HG03280 (cell line): Measurements from ENCODE around the gene SRMS.
"Not testable (repeated sequence)": the region's sequence is repeated elsewhere in the genome, so short reads cannot be mapped to it uniquely, and the experiment has no call there.

Experiments used
- ATAC-seq: cut with Tn5 transposase; IDR thresholded peaks from one replicate; pipeline ENCODE4 v1.9.1; 2021; ENCODE audit warnings: mild to moderate bottlenecking, moderate library complexity; ENCODE audit not compliant: unreplicated experiment

The SRMS gene

DNA sequence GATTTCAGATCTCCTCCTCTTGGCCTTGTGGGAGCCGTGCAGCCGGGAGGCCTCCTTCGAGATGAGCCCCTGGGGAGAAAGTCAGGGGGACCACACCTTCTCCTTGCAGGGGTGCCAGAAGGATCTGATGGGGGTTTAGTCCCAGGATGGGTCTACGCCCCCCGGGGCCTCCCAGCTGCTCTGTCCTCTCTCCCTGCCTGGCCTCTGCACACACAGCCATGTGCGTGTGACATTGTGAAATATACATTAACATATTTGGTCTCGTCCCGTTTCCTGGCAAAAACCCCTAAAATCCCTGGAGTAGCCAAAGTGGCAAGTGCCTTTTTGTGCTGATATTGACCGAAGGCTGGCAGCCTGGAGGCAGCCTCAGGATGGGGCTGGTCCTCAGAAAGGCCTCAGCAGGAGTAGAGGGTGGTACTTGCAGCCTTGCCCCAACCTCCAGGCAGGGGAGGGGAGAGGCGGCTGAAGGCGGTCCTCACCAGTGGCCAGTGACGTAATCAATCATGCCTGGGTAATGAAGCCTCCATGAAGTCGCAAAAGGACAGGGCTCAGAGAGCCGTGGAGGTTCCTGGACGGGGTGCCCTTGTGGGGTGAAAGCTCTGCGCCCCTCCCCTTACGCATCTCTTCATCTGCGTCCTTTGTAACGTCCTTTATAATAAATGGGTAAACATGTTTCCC lies 31.6 kb upstream of the SRMS start:
- no peak for ATAC-seq

DNA sequence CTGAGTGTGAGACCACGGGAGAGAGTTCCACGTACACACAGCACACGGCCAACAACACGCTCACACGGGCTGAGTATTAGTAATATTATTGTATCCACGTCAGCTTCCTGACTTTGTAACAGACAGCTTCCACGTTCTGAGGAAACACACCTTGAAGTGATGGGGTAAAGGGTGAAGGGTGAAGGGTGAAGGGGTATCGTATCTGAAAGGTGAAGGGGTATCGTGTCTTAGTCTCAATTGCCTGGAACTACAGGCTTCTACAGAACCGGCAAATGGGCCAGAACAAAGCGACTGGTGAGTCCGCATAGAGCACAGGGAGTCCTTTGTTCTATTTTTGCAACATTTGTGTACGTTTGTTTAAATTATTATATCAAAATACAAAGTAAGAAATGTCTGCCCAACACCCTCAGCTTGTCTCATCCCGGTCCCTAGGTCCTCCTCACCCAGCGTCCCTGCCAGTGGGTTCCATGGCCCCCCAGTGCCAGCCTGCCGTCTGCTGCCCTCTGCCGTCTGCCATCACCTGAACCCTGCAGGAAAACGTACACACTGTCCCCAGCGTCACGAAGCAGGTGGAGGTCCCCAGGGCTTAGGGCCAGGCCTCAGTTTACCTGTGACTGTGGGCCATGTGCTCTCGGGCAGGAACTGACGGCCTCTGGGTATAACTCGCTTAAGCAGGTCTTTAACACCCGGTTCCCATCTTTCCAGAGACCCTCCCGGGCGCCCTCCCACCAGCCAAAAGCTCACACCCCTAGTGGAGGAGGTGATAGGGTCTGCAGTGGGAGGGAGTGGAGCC lies 30.9 kb upstream of the SRMS start:
- ATAC-seq = no peak

DNA sequence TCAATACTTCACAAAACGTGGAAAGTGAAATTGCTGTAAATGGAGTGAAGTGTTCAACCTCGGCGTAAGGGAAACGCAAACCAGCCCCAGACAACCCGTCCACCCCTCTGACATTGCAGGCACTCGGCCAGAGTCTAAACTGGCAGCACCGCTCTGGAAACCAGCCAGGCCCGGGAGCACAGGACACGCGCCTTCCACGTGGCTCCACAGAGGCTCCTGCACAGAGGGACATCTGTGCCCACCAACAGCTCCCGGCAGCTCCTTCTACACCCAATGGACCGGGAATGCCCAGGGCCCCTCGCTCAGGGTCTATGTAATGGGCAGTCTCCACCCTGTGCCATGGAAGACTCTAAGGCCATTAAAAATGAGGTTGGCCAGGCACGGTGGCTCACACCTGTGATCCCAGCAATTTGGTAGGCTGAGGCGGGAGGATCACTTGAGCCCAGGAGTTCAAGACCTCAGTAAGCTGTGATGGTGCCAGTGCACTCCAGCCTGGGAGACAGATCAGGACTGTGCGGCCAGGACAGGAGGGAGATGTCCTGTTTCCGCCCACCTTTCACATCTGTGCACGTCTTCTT lies 29.9 kb upstream of the SRMS start:
- no peak for ATAC-seq

DNA sequence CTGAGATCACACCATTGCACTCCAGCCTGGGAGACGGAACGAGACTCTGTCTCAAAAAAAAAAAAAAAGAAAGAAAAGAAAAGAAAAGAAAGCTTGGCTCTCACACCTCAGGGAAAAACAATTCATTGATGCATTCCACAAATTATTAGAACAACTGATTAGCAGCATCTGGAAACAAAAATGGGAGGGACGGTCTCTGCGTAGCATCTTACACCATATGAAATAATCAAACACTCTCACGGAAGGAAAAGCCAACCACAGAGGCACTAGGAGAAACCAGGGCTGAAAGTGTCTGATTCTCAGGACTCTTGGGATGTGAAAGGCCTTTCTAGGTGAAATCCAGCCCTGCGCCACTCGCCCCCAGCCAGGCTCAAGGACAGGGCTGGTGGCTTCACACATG lies 28.8 kb upstream of the SRMS start:
- ATAC-seq = no peak

DNA sequence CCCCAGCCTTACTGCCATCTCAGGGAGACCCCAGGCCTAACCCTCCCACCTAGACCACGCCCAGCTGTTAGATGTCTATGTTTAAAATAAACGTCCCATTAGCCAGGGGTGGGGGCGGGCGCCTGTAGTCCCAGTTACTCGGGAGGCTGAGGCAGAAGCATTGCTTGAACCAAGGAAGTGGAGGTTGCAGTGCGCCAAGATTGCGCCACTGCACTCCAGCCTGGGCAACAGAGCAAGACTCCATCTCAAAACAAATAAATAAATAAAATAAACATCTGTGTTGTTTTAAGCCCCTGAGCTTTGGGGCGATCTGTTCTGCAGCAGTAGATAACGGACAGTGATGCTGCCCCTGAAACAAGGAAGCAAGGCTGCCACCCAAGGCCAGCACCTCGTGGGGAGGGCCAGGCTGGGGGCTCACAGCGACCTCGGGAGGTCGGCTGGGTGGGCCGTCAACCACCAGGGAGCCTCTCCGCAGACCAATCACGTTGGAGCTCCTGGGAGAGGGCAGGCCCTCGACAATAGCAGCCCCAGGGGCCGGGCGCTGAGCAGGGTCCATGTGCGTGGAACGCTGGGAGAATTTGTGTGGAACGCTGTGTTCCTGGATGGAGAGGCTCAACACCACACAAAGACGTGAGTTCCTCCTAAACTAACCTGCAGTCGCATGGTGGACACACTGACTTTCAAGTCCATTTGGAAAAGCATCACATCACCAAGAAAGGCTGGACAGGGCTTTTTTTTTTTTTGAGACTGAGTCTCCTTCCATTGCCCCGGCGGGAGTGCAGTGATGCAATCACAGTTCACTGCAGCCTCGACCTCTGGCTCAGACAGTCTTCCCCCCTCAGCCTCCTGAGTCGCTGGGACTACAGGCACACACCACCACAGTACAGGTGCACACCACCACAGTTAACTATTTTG lies 27.5 kb upstream of the SRMS start:
- ATAC-seq = no peak

DNA sequence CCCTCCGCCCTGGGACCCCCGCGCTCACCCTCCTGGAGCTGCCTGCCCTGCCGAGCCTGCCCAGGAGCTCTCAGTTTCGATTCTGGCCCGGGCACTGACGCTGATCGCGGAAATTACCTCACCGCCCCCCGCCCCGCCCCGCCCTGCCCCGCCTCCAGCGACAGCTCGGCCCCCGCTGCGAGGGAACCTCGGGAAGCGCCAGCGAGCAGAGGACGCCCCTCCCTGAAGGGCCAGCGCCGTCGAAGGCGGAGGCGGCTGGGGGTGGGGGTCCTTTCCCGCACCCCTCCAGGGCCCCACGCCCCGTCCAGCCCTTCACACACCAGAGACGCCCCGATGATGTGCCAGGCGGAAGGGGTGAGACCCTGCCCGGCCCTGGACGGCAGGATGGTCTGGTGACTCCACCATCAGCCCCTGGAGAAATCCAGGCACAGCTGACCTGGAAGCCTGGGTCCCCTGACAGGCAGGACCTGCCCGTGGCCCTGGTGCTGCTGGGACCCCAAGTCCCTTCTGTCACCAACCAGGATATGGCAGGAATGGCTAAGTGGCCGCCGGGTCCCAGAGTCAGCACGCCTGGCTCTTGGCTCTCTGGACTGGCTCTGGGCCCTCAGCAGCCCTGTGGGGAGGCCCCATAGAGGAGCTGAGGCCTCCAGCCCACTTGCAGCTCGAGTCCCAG lies 26.7 kb upstream of the SRMS start, which contains the start of gene HELZ2:
Gene HELZ2 (minus strand): TSS at position 84 of the 673 bp plus-strand sequence. CDS start 1,854 bp downstream, outside the sequence.
- peak; percentile 51 for ATAC-seq

DNA sequence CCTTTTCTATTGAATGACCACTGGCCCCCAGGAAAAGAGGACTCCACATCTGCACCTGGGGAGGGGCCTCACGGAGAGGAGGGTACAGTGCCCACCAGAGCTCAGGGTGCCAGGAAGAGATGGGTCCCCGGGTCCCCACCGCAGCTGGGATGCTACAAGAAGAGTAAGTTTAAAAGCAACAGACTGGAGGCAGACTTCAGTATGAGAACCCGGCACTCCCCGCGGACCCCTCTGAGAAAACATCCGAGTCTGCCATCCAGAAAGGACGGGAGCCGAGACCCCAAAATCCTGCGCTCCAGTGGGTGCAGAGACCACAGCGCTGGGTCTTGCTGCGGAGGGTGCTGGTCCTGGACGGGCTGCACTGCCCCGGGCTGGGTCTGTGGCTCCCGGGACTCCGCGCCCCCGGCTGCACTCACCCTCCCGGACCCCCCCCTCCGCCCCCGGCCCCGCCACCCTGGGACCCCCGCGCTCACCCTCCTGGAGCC lies 26.1 kb upstream of the SRMS start:
- peak; percentile 23 for ATAC-seq

DNA sequence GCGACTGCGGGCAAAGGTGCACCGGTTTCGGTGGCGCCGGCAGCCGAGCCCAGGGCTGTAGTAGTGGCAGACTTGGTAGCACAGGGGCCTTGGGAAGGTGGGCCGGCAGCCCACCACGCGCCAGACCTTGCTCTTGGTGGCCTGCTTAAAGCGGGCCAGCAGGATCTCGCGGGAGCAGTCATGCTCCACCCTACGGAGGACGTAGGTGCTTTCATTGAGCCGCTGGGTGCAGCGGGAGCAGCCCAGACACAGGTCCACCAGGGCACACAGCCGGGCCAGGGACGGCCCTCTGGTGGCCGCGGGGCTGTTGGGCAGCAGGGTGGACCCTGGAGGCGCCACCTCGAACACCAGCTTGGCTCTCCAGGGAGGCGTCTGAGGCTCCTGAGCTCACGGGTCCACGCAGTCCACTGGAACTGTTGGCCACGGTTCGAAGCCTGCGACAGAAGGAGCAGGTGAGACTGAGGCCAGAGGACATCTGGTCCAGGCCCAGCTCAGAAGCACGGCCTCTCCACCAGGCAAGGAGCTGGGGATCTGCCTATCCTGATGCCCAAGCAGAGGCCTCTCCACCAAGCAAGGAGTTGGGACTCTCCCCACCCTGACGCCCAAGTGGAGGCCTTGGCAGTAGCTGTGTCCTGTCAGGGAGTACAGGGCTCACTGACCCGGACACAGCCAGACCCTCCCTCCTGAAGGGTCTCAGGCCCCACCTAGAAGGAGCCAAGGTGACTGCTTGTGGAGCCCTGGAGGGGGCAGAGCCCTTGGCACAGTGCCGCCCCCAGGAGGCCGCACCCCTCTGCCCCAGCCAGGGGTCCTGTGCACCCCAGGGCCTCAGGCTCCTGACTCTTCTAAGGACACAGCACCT lies 25.5 kb upstream of the SRMS start:
- ATAC-seq = no peak

DNA sequence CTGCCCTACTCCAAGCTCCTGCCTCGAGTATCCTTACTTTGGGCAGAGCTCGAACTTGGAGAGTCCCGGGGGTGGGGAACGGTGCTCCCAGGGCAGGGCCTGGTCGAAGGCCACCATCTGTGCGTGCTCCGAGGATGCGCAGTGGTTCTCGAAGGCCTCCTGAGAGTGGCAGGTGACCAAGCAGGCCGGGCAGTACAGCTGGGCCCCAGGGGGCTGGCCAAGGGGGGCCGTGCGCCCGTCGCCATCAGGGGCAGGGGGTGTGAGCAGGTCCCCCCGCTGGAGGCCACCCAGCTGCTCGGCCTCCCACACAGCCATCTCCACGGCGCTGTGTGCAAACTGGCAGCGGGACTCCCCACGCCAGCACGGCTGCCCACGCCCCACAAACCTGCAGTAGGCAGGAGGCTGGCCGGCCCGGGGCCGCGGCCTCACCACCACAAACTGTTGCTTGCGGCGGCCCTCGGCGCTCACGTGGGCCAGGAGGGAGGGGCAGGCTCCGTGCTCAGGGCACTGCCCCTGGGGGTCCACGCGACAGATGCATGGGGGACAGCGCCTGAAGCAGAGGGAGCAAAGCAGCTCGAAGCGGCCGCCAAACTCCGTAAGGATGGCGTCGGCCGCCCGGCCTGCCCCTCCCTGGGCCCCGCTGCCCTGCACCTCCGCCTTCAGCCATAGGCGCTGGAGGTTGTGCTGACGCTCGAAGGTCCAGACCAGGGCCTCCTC lies 24.7 kb upstream of the SRMS start:
- ATAC-seq = no peak

DNA sequence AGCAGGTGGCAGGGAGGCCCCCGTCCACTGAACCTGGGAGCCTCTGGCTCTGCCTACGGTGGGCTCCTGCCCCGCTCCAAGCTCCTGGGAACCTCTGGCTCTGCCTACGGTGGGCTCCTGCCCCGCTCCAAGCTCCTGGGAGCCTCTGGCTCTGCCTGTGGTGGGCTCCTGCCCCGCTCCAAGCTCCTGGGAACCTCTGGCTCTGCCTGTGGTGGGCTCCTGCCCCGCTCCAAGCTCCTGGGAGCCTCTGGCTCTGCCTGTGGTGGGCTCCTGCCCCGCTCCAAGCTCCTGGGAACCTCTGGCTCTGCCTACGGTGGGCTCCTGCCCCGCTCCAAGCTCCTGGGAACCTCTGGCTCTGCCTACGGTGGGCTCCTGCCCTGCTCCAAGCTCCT lies 23.5 kb upstream of the SRMS start:
- ATAC-seq = not testable (repeated sequence)

DNA sequence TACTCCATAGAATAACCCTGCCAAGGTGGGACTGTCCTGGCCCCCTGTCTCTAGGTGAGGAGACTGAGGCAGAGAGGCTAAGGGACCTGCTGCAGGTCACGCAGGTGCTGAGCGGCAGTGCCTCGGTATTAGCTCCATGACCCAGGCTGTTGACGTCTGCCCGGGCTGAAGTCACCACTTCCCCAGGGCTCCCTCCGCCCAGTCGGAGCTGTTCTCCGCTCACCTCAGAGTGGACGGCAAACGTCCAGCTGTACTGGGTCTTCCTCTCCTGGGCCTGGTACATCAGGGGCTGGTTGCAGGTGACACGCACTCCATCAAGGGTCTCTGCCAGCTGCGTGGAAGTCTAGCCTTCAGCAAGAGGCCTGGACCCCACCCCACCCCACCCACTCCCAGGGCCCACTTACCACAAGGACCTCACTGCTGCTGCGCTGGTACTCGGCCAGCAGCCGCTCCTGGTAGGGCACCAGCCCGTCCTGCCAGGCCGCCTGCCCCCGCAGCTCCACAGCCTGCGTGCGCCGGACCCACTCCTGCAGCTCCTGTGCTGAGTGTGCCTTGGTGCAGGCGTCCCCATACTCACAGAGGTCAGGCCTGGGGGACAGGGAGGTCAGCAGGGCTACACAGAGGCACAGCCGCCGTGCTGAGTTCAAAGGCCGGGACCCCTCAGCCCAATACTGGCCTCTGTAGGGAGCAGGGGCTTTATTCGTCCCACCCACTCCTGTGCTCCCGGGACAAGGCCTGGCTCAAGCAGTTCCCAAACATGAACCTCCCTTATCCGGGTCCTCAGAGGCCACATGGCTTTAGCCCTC lies 22.9 kb upstream of the SRMS start:
- ATAC-seq = no peak

DNA sequence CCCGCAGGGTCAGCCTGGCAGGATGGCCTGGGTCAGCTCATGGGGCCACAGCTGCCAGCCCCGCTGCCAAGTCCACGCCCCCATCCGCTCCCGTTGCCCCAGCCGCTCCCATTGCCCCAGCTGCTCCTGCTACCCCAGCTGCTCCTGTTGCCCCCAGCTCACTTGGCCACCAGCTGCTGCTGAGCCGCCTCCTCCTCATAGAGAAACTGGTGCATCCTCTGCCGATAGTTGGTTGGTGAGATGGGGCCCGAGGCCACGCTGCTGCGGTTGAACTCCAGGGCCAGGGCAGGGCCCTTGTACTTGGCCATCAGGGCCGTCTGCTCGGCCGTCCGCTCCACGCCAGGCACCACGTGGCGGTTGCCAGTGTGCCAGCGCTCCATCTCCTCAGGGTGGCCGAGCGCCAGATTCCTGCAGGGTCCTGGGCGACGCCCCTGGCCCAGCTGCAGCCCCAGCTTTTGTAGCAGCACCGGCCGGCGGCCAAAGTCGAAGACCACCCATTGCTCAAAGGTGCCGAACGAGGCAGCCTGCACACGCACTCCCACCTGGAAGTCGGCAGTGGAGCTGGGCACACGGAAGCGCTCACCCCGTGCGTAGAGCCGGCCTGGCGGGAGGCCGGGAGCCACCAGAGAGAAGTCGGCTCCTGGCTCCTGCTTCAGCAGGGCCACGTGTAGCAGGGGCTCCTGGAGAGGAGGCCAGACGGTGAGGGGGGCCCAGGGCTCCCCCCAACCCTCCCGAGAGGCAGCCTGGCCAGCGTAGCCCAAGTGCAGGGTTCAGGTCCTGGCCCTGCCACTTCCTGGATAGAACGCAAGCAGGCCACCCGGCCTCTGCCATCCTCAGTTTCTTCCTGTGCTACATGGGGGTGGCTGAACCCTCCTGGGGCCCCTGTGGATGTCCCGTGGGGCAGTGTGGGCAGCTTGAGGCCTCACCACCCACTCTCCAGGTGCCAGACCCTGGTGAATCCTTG lies 21.7 kb upstream of the SRMS start:
- ATAC-seq = no peak

DNA sequence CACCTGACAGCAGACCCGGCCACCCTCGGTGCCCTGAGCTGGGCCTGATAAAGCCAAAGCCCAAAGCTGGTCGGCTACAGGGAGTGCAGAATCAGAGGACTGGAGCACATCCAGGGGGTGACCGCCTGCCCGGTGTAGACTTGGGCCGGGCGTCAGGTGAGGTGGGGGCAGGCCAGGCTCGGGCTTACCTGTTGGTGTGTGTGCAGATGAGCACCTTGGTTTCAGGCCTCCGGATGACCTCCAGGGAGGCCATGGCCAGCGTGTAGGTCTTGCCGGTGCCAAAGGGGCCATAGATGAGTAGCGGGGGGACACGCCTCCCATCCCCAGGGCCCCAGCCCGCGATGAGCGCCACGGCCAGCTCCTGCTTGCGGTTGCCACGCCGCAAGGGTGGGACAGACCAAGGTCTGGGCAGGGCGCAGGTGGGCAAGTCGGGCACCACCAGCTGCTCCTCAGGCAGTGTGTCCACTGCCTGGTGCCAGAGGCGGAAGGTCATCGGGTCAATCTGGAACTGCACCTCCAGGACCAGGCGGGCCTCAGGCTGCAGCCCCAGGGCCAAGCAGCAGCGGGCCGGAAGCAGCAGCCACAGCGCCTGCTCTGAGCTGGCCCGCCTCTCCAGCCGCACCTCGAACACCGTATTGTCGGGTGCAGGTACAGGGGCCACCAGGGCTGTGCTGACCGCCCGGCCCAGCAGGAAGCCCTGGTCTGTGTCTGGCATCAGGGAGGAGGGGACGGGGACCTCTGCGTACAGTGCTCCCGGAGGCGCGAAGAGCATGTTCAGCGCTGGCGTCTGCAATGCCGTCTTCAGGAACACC lies 20.8 kb upstream of the SRMS start:
- no peak for ATAC-seq

DNA sequence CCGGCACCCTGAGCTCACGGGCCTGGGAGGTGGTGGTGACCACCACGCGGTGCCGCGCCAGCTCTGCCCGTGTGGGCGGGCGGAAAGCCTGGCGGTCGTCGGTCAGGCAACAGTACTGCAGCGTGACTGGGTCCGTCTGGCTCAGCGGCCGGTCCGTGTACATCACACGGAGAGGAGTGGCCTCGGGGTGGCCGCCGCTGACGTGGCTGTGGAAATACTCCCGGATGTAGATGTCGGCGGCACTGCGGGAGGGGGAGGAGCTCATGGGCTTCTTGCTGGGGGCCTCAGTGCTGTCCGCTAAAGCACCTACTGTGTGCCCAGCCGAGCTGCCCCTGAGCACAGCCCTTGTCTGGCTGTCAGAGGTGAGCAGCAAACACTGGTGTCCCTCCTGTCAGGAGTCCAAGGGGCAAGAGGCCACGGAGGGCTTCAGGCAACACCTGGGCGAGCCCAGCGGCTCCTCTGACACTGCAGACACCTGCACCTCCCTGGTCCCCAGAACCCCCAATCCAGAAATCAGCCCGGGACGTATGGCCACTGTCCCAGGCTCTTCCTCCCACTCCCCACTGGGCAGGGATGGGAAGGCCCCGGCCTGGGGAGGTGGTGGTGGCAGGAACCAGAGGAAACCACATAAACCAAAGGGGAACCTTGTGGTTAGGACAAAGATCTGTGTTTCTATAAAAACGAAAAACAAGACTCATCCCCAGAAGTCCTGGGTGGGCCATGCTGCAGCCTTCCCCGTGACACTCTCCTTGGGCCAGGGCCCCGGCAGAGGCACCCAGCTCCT lies 20.0 kb upstream of the SRMS start:
- peak; percentile 59 for ATAC-seq

DNA sequence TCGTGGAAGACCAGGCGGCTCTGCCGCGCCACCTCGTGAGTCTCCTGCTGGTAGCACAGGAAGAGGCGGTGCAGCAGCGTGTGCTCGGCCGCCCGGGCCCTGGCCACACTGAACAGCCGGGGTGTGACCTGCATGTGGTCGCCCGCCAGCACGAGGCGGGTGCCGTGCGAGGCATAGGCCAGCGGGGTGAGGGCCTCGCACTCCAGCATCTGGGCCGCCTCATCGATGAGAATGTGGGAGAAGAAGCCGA lies 19.5 kb upstream of the SRMS start:
- peak; percentile 1 for ATAC-seq
